ENCODE results near the gene PADI6. TPM values are rescaled to one million over a fixed set of nuclear protein-coding genes. Genes with fewer than 3 reads are reported as not detected.

The PADI6 gene
- total RNA-seq, 1 donor from 2014 or later, result not detected

DNA sequence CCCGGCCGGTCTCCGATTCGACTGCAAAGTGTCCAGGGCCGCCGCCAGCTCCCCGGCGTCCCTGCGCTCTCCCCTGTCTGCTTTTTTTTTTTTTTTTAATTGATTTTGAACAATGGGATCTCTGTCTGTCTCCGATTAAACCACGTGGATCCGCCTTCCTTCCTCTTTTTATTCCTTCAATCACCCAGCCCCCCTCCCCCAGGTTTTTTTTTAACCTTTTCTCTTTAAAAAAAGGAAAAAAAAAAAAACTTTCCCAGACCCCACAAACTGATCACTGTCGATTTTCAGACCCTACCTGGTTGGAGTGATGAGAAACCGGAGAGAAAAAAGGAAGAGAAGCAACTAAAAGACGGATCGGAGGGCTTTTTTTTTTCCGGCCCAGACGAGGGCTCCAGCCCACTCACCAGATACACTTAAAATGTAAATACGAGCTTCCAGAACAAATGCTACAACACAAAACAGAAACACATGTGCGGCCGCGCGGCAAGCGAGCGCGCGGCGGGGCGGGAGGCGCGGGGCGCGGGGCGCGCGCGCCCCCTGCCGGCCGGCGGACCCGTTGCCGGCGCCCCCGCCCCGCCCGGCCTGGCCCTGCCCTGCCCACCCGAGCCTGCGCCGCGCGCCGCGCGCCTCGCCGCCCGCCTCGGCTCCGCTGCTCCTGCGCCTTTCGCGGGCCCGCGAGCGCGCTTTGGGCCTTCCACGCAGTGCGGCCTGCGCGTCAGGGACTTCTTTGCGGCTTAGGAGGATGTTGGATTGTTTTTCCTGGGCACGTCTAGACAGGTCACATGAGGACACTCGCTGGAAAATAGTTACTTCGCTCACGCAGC, 67.5 kb downstream of the PADI6 start, which contains the start of gene RCC2:
Gene RCC2 (minus strand): TSS at position 428 of the 824 bp plus-strand sequence. CDS start 1,163 bp downstream, outside the sequence.
- H3K27me3 Mint-ChIP-seq, result no peaks in the 10 kb centered on the region
- H3K4me1 Mint-ChIP-seq, result peaks cover 41% of the 10 kb centered on the region
- intact Hi-C loops (cut with micrococcal nuclease), result no loop called here

DNA sequence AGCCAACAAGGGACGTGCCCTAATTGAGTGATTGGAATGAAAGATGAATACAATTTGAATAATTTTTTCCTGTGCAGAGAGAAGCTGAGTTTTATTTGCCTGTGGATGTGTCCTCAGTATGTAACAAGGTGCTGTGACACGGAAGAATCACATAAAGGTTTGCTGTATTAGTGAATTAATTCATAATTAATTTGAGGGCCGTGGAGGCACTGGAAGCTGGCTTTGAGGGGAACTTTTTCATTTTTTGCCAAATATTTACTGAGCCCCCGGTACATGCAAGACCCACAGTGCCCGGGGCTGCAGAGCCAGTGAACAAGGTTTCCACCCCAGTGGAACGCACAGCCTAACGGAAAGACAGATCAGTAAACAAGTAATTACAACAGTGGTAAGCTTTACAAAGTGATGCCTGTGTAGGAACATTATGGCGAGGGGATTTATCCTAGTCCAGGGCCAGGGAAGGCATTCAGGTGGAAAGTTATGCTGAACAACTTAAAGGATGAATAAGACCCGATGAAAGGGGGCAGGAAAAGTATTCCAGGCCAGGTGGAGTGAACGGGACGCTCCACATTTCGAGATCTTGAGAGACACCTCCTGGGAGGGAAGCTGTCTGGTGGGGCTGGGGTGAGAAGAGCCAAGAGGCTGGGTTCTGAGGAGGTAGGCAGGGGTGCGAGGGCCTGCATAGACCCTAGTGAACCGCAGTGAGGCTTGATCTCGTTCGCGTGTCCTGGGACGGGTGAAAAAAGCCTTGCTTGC, 68.3 kb downstream of the PADI6 start:
- Mint-ChIP-seq H3K4me1 (peaks cover 34% of the 10 kb centered on the region), H3K4me3 (peak overlapping the region; percentile 96), H3K27me3 (no peaks in the 10 kb centered on the region), H3K9me3 (no peaks in the 10 kb centered on the region), H3K27ac (peak overlapping the region; percentile 84), H3K36me3 (ENCODE audit: low read depth) (peaks cover 24% of the 10 kb centered on the region)
- intact Hi-C loops (cut with micrococcal nuclease), result no loop called here
- peak; percentile 65 for DNase-seq

More for the DNA sequence above, 67.5 kb downstream of the PADI6 start, which contains the start of gene RCC2:
- H3K36me3 Mint-ChIP-seq (ENCODE audit: low read depth), result peaks cover 31% of the 10 kb centered on the region
- peak; percentile 92 for DNase-seq
- H3K27ac Mint-ChIP-seq, result peak within 1 kb of the TSS; percentile 99
- no peaks in the 10 kb centered on the region for H3K9me3 Mint-ChIP-seq
- H3K4me3 Mint-ChIP-seq, result peak within 1 kb of the TSS; percentile 96

DNA sequence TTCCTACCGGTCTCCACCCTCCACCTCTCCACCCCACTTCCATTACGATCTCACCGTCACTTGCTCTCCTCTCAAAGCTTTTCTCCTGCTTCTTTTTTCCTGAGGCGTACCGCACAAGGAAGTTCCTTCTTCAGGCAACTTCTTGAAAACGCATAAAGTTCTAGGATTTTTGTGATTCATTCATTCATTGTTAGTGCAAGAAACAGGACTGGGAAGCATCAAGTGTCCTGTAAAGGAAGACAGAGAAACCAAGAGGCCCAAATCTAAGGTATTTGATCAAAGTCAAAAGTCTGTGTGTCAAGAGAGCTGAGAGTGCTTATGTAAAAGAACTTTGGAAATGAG, 68.8 kb downstream of the PADI6 start:
- Mint-ChIP-seq H3K27ac (peak overlapping the region; percentile 77), H3K27me3 (no peaks in the 10 kb centered on the region), H3K9me3 (no peaks in the 10 kb centered on the region), H3K4me1 (peaks cover 30% of the 10 kb centered on the region), H3K36me3 (ENCODE audit: low read depth) (peaks cover 20% of the 10 kb centered on the region), H3K4me3 (peak overlapping the region; percentile 96)
- intact Hi-C loops (cut with micrococcal nuclease), result no loop called here
- no peak for DNase-seq

DNA sequence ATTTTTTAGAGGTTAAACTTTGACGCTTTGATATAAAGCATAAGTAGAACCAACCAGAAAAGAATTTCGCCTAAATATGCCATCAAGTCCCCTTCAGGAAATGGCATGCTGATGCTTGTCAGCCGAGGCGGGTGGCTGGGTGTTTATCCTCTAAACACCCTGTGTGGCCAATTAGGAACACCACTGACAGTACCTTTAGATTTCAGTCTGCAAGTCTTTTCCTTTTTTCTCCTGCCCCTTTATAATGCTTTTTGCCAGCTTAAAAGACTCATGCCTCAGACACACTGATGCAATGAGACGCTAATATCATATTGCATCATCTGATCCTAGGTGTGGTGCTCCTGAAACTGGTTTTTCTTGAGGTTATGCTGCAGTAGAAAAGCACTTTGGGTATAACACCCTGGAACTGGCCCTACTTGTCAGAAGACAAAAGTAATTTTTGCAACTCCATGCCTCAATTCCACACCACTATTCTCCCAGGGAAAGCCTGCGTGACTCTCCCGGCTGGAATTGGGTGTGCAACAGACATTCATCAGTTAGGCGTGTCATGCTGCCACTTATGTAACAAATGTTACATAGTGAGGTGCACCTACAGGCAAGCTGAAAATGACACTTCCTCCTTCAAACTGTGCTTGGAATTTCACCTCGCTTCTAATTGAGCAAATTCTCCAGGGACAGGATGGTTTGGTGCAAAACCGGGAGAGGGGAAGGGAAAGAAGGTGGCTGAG, 69.4 kb downstream of the PADI6 start:
- Mint-ChIP-seq H3K27ac (peak overlapping the region; percentile 77), H3K4me1 (peaks cover 27% of the 10 kb centered on the region), H3K36me3 (ENCODE audit: low read depth) (peaks cover 16% of the 10 kb centered on the region), H3K4me3 (peak overlapping the region; percentile 96), H3K27me3 (no peaks in the 10 kb centered on the region), H3K9me3 (no peaks in the 10 kb centered on the region)
- peak; percentile 73 for DNase-seq
- intact Hi-C loops (cut with micrococcal nuclease), result no loop called here

DNA sequence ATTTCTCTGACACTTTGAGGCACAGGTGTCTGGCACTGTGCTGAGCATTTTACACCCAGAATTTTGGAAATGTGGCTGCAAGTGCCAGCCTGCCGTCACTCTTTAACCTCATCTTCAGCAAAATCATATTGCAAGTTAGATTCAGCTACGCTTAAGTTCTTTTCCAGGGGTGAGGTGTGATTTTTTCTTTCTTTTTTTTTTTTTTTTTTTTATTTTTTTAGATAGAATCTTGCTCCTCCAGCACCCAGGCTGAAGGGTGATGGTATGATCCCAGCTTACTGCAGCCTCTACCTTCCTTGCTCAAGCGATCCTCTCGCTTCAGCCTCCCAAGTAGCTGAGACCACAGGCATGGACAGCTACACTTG, 70.0 kb downstream of the PADI6 start:
- no peak for DNase-seq
- H3K36me3 Mint-ChIP-seq (ENCODE audit: low read depth), result peaks cover 10% of the 10 kb centered on the region
- no peaks in the 10 kb centered on the region for H3K9me3 Mint-ChIP-seq
- H3K27me3 Mint-ChIP-seq, result no peaks in the 10 kb centered on the region
- H3K27ac Mint-ChIP-seq, result no peak overlapping the region
- peaks cover 22% of the 10 kb centered on the region for H3K4me1 Mint-ChIP-seq
- intact Hi-C loops (cut with micrococcal nuclease), result no loop called here
- peak overlapping the region; percentile 96 for H3K4me3 Mint-ChIP-seq

DNA sequence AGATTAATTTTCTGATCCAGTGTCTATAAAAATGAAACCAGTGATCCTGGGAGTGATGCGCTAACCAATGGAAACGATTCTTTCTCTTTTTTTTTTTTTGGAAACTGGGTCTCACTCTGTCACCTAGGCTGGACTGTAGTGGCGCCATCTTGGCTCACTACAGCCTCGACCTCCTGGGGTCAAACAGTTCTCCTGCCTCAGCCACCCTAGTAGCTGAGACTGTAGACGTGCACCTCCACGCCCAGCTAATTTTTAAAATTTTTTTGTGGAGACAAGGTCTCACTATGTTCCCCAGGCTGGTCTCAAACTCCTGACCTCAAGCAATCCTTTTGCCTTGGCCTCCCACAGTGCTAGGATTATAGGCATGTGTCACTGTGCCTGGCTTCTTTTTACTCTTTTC, 70.8 kb downstream of the PADI6 start:
- H3K27ac Mint-ChIP-seq, result no peak overlapping the region
- H3K27me3 Mint-ChIP-seq, result no peaks in the 10 kb centered on the region
- peaks cover 20% of the 10 kb centered on the region for H3K4me1 Mint-ChIP-seq
- intact Hi-C loops (cut with micrococcal nuclease), result no loop called here
- no peak overlapping the region for H3K4me3 Mint-ChIP-seq
- H3K36me3 Mint-ChIP-seq (ENCODE audit: low read depth), result peaks cover 7% of the 10 kb centered on the region
- H3K9me3 Mint-ChIP-seq, result no peaks in the 10 kb centered on the region
- no peak for DNase-seq

DNA sequence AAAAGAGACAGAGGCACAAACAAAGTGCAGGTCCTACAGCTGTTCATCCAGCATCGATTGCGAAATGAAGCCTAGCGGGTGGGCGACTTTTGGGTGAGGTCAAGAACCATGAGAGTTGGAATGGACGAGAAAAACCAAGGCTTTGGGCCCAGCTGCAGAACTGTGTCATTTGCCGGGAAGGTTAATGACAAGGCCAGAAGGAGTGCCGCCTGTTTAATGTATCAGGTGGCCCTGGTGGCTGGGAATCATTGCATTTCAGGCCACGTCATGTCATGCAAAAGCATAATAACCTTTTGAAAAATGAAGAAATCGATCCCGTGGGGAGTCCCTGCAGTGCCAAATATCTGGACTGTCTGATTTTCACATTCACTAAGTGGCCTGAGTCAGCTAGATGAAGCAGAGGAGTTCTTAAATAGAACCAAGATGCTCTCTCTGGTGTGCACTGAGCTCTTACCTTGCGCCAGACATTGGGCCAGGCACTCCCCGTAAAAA, 75.6 kb downstream of the PADI6 start:
- Mint-ChIP-seq H3K36me3 (ENCODE audit: low read depth) (no peaks in the 10 kb centered on the region), H3K27me3 (no peaks in the 10 kb centered on the region), H3K27ac (no peak overlapping the region), H3K4me1 (peaks cover 2% of the 10 kb centered on the region), H3K4me3 (no peak overlapping the region), H3K9me3 (no peaks in the 10 kb centered on the region)
- DNase-seq, result no peak
- intact Hi-C loops (cut with micrococcal nuclease), result no loop called here

Other genes starting within 250 kb of the PADI6 start
- not detected in 2 replicates for gene PADI1, start 167.1 kb upstream of the PADI6 start, total RNA-seq
- gene PADI3, start 123.1 kb upstream of the PADI6 start, total RNA-seq, result not detected in 2 replicates
- 0.09 and 0.12 TPM in 2 replicates for gene PADI4, start 64.0 kb upstream of the PADI6 start, total RNA-seq
- 225 and 234 TPM in 2 replicates for gene RCC2, start 67.5 kb downstream of the PADI6 start, total RNA-seq
- not detected in 2 replicates for gene ARHGEF10L, start 167.5 kb downstream of the PADI6 start, total RNA-seq